ENCODE results near the gene TP73. TPM values are rescaled to one million over a fixed set of nuclear protein-coding genes. Genes with fewer than 3 reads are reported as not detected.

Gene TP73
- total RNA-seq, 1 donor from 2014 or later: not detected

- no peak for DNase-seq (ENCODE audit: low spot score)
Measured at GRCh38 chr1:3777078-3777547, 124.8 kb downstream of the TP73 start.

- no peak for DNase-seq (ENCODE audit: low spot score)
Measured at GRCh38 chr1:3777647-3778589, 125.6 kb downstream of the TP73 start.

GRCh38 chr1:3778590-3779264 is 126.4 kb downstream of the TP73 start:
- no peak for DNase-seq (ENCODE audit: low spot score)

GRCh38 chr1:3779265-3779911 is 127.1 kb downstream of the TP73 start:
- no peak for DNase-seq (ENCODE audit: low spot score)

GRCh38 chr1:3779912-3780416 is 127.6 kb downstream of the TP73 start:
- DNase-seq (ENCODE audit: low spot score): no peak

- no peak for DNase-seq (ENCODE audit: low spot score)
Measured at GRCh38 chr1:3780901-3781300, 128.6 kb downstream of the TP73 start.

- DNase-seq (ENCODE audit: low spot score): no peak
Measured at GRCh38 chr1:3783651-3784474, 131.5 kb downstream of the TP73 start.

GRCh38 chr1:3785045-3785444 is 132.7 kb downstream of the TP73 start:
- no peak for DNase-seq (ENCODE audit: low spot score)

GRCh38 chr1:3785456-3786157 is 133.3 kb downstream of the TP73 start:
- no peak for DNase-seq (ENCODE audit: low spot score)

Other genes starting within 250 kb of the TP73 start
- not detected for gene ARHGEF16, start 197.9 kb upstream of the TP73 start, total RNA-seq (ENCODE audit: insufficient read depth, low replicate concordance)
- 45.3 TPM for gene MEGF6, start 41.0 kb upstream of the TP73 start, total RNA-seq (ENCODE audit: insufficient read depth, low replicate concordance)
- gene TPRG1L, start 27.5 kb upstream of the TP73 start, total RNA-seq (ENCODE audit: insufficient read depth, low replicate concordance): 14.7 TPM
- gene WRAP73, start 2.4 kb upstream of the TP73 start, total RNA-seq (ENCODE audit: insufficient read depth, low replicate concordance): 6.0 TPM
- gene CCDC27, start 99.9 kb downstream of the TP73 start, total RNA-seq (ENCODE audit: insufficient read depth, low replicate concordance): 0.24 TPM
- not detected for gene SMIM1, start 120.2 kb downstream of the TP73 start, total RNA-seq (ENCODE audit: insufficient read depth, low replicate concordance)
- gene LRRC47, start 144.0 kb downstream of the TP73 start, total RNA-seq (ENCODE audit: insufficient read depth, low replicate concordance): 18.5 TPM
- gene CEP104, start 204.7 kb downstream of the TP73 start, total RNA-seq (ENCODE audit: insufficient read depth, low replicate concordance): 61.9 TPM
- 15.2 TPM for gene DFFB, start 205.0 kb downstream of the TP73 start, total RNA-seq (ENCODE audit: insufficient read depth, low replicate concordance)
- gene C1orf174, start 247.8 kb downstream of the TP73 start, total RNA-seq (ENCODE audit: insufficient read depth, low replicate concordance): 28.4 TPM